GM18909 (cell line): ENCODE measurements around the gene FPR1.
A peak's percentile ranks its signal among the peaks of the same experiment; 100 is the strongest.

Experiments used
- ATAC-seq: cut with Tn5 transposase; IDR thresholded peaks from one replicate; pipeline ENCODE4 v1.9.1; 2021; ENCODE audit warnings: mild to moderate bottlenecking; ENCODE audit not compliant: unreplicated experiment, poor library complexity

The FPR1 gene

GRCh38 chr19:51709575-51709974, 42.1 kb downstream of the FPR1 start:
- no peak for ATAC-seq

GRCh38 chr19:51708811-51709210, 42.9 kb downstream of the FPR1 start:
- ATAC-seq, result no peak

- no peak for ATAC-seq
Measured at GRCh38 chr19:51706885-51707284, 44.8 kb downstream of the FPR1 start.

GRCh38 chr19:51706296-51706695, 45.4 kb downstream of the FPR1 start:
- ATAC-seq, result no peak

- ATAC-seq, result no peak
Measured at GRCh38 chr19:51704626-51705025, 47.1 kb downstream of the FPR1 start.

GRCh38 chr19:51703575-51704515, 47.8 kb downstream of the FPR1 start:
- peak; percentile 87 for ATAC-seq

- no peak for ATAC-seq
Measured at GRCh38 chr19:51702825-51703574, 48.7 kb downstream of the FPR1 start.

GRCh38 chr19:51702103-51702824, 49.4 kb downstream of the FPR1 start:
- ATAC-seq, result no peak

- no peak for ATAC-seq
Measured at GRCh38 chr19:51701468-51702100, 50.1 kb downstream of the FPR1 start.

GRCh38 chr19:51699170-51699569, 52.5 kb downstream of the FPR1 start:
- ATAC-seq, result no peak

- no peak for ATAC-seq
Measured at GRCh38 chr19:51698296-51698695, 53.4 kb downstream of the FPR1 start.

GRCh38 chr19:51697169-51697776, 54.4 kb downstream of the FPR1 start:
- ATAC-seq, result no peak

- ATAC-seq, result no peak
Measured at GRCh38 chr19:51696606-51697005, 55.1 kb downstream of the FPR1 start.
